IMR-90 (cell line): ENCODE results near the gene GLRX5.

Experiments
- ELK1 ChIP-seq: fragments of 150-350 bp; IDR thresholded peaks from 2 replicates; pipeline ENCODE4 v1.6.1; 2016; ENCODE audit warnings: low read depth, mild to moderate bottlenecking, low read length, moderate library complexity, borderline replicate concordance
- POLR2A ChIP-seq: IDR thresholded peaks from 2 replicates; pipeline ENCODE4 v1.6.1; 2012; ENCODE audit warnings: mild to moderate bottlenecking, low read depth, low read length
- RAD21 ChIP-seq: IDR thresholded peaks from 2 replicates; pipeline ENCODE4 v1.6.1; 2012; ENCODE audit warnings: low read length, improper control_type of control experiment
- RCOR1 ChIP-seq: IDR thresholded peaks from 2 replicates; pipeline ENCODE4 v1.6.1; 2012; ENCODE audit warnings: mild to moderate bottlenecking, low read length, improper control_type of control experiment; ENCODE audit not compliant: insufficient replicate concordance
- RFX5 ChIP-seq: IDR thresholded peaks from 2 replicates; pipeline ENCODE4 v1.8.0; 2012; ENCODE audit warnings: low read depth, mild to moderate bottlenecking, low read length, moderate library complexity
- SMC3 ChIP-seq: fragments of 150-350 bp; IDR thresholded peaks from 2 replicates; pipeline ENCODE4 v1.6.1; 2016; ENCODE audit warnings: low read depth, mild to moderate bottlenecking, antibody characterized with exemption, low read length, moderate library complexity
- TF ChIP-seq, protein P1 (sequence below): conservative IDR thresholded peaks from 2 replicates; pipeline ENCODE4 v1.5.1; 2012; ENCODE audit warnings: mild to moderate bottlenecking, low read depth, low read length, improper control_type of control experiment

- no peak for TF ChIP-seq POLR2A
- TF ChIP-seq, protein P1, sequence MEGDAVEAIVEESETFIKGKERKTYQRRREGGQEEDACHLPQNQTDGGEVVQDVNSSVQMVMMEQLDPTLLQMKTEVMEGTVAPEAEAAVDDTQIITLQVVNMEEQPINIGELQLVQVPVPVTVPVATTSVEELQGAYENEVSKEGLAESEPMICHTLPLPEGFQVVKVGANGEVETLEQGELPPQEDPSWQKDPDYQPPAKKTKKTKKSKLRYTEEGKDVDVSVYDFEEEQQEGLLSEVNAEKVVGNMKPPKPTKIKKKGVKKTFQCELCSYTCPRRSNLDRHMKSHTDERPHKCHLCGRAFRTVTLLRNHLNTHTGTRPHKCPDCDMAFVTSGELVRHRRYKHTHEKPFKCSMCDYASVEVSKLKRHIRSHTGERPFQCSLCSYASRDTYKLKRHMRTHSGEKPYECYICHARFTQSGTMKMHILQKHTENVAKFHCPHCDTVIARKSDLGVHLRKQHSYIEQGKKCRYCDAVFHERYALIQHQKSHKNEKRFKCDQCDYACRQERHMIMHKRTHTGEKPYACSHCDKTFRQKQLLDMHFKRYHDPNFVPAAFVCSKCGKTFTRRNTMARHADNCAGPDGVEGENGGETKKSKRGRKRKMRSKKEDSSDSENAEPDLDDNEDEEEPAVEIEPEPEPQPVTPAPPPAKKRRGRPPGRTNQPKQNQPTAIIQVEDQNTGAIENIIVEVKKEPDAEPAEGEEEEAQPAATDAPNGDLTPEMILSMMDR = no peak
- no peak for TF ChIP-seq ELK1
- no peak for TF ChIP-seq RCOR1
- TF ChIP-seq RAD21 = no peak
- TF ChIP-seq RFX5 = no peak
- TF ChIP-seq SMC3 = no peak
These were observed 25.4 kb upstream of the GLRX5 start for GRCh38 chr14:95509495-95509894.
